GM12878 (cell line): Measurements from ENCODE around the gene BDH1.

Experiments used
- CUX1 ChIP-seq: IDR thresholded peaks from 2 replicates; pipeline ENCODE4 v1.6.1; 2012; ENCODE audit warnings: improper control_type of control experiment, low read depth, low read length; ENCODE audit not compliant: insufficient replicate concordance
- POLR2AphosphoS5 ChIP-seq: IDR thresholded peaks from 2 replicates; pipeline ENCODE4 v1.6.1; 2011; ENCODE audit warnings: mild to moderate bottlenecking, low read length, inconsistent platforms
- TF ChIP-seq, protein P1 (sequence below), 3 experiments: IDR thresholded peaks in 2 of 3; conservative IDR thresholded peaks in 1 of 3; 2 replicates each; pipeline ENCODE4 v1.5.1; 2011; ENCODE audit warnings: low read depth in 3 of 3, low read length in 3 of 3, mild to moderate bottlenecking in 3 of 3, control low read depth in 2 of 3, moderate library complexity in 2 of 3, inconsistent platforms in 1 of 3, mixed read lengths in 1 of 3; ENCODE audit not compliant: control insufficient read depth in 2 of 3, insufficient read depth in 1 of 3; ENCODE audit errors: extremely low read depth in 1 of 3

DNA sequence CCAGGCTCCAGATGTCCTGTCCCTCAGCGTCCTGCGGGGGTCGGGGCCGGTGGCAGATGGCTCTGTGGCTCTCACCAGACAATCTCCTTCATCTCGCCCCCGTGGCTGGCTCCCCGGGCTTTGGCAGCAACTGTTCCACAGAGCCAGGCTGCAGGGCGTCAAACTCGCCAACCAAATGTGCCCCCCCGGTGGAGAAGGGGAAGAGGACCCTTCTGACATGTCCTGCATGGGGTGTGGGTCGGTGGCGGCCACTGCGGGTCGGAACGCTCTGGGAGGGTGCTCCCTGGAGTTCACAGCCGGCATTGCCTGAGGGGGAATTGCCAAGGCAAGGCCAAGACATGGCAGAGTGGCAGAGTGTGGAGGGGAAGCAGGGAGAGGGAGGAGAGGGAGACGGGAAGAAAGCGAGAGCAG, 36.0 kb downstream of the BDH1 start:
- TF ChIP-seq, protein P1, sequence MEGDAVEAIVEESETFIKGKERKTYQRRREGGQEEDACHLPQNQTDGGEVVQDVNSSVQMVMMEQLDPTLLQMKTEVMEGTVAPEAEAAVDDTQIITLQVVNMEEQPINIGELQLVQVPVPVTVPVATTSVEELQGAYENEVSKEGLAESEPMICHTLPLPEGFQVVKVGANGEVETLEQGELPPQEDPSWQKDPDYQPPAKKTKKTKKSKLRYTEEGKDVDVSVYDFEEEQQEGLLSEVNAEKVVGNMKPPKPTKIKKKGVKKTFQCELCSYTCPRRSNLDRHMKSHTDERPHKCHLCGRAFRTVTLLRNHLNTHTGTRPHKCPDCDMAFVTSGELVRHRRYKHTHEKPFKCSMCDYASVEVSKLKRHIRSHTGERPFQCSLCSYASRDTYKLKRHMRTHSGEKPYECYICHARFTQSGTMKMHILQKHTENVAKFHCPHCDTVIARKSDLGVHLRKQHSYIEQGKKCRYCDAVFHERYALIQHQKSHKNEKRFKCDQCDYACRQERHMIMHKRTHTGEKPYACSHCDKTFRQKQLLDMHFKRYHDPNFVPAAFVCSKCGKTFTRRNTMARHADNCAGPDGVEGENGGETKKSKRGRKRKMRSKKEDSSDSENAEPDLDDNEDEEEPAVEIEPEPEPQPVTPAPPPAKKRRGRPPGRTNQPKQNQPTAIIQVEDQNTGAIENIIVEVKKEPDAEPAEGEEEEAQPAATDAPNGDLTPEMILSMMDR (IDR thresholded peaks at IDR 0.05 in 2 of 3, conservative IDR thresholded peaks at IDR 0.05 in 1 of 3; ENCODE audit: control insufficient read depth in 2 of 3, extremely low read depth in 1 of 3, insufficient read depth in 1 of 3, low read depth in 3 of 3, low read length in 3 of 3): no peak
- TF ChIP-seq CUX1 (no peak), POLR2AphosphoS5 (no peak)
